Ecto neural progenitor cell (in vitro differentiated cells): ENCODE measurements around the gene SDK1.

Experiments used
- DNase-seq: peaks from one replicate; pipeline ENCODE4 v3.0.0-alpha.2; 2018; ENCODE audit warnings: low spot score

Gene SDK1

DNA sequence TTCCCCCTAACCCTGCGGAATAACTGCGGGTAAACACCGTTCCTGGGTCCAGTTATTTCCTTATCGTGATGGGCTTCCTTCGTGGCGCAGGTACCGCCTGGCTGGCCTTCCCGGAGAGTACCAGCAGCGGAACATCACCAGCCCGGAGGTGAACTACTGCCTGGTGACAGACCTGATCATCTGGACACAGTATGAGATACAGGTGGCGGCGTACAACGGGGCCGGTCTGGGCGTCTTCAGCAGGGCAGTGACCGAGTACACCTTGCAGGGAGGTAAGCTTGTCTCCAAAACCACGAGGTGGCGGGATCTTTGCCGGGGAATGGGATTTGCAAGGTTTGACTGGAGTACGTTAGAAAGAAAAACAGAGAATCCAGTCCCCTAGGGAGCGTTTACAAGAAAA lies 716.0 kb downstream of the SDK1 start:
- peak; percentile 27 for DNase-seq

DNA sequence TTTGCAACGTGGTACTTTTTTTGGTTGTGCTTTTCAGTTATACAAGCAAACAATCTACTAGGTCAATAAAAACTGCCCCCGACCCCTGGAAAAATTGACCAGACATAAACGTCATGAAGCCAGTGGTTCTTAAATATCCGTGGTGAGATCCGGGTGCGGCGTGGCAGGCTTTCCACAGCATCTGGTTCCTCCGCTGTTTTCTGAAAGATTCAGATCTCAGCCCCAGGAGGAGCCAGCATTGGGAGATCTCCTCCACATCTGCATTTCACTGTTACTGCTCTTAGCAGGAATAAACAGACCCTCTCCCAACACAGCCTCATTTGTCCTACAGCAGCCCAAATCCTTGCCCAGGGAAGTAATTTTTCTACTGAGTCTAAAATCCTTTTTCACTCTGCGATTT lies 716.7 kb downstream of the SDK1 start:
- DNase-seq = peak; percentile 9

DNA sequence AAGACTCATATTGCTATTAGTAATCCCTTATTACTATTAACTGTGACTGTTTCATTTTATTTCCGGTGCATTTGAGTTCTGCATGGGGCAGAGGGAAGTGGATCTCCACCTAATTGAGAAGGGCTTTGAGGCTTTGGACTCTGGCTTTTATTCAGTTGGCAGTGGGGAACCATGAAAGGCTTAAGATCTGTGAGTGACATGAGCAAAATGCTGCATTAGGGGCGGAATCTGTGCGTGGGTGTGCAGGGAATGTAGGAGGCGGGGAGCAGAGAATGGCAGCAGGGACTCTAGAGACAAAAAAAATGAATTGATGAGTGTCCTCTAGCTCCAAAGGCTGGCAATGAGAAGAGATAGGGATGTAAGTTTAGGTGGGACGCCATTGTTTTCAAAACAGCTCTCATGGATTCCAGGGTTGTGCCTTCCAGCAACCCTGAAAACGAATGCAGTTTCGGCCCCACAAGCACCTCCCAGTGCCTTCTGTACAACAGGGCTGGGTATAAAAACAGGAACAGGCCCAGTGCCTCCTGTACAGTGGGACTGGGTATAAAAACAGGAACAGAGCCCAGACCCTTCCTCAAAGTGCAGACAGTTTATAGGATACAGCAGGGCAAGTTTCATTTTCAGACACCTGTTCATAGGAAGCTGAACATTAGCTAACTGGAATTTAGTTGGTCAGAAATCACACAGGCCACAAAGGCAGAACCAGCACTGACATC lies 717.7 kb downstream of the SDK1 start:
- DNase-seq = peak; percentile 8

DNA sequence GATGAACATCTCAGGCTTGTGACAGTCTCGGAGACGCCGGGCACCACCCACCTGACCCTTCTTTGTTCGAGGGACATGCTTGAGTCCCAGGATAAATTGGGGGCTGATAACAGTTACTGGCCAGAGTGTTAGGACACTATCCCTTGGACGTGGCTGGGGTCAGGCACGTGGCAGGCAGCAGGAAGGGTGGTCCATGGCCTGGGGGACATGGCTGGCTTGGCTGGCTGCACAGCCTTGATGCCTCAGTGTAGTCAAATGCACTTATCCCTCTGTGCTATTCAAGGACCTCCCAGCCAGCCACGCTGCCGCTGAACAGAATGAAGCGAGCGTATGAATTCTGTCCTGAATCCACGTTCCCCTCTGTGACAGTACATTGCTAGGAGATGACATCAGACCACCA lies 719.0 kb downstream of the SDK1 start:
- DNase-seq = no peak

DNA sequence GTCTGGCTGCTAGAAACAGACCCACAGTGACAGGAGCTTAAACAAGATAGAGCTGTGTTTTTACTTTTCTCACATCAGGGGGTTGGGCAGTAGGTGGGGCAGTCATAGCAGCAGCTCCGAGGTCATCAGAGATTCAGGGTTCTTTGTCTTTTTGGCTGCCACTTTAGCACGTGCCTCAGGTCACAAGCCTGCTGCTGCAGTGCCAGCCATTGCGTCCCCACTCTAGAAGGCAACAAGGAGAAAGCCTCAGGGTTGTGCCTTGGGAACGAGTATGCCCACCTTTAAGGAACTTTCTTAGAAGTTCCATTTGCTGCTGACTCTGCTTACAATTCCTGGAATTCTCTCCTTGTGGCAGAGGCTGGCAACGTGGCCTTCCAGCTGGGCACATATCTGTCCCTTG lies 720.4 kb downstream of the SDK1 start:
- DNase-seq = no peak

DNA sequence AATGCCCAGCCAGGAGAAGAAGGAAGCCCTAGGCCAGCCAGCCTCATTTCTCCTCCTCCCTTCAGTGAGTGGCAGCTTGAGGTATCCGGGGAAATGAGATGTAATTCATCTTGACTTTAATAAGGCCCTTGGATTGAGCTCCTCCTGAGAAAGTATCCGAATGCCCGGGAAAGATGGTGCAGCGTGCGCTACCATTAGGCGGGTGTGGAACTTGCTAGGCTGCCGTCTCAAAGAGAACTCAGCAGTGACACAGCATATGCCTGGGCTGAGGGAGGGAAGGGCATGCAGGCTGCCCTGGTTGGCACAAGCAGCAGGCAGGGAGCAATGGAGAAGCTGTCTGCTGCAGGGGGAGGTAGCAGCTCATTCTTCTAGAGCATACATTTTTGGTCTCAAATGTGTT lies 721.2 kb downstream of the SDK1 start:
- no peak for DNase-seq

DNA sequence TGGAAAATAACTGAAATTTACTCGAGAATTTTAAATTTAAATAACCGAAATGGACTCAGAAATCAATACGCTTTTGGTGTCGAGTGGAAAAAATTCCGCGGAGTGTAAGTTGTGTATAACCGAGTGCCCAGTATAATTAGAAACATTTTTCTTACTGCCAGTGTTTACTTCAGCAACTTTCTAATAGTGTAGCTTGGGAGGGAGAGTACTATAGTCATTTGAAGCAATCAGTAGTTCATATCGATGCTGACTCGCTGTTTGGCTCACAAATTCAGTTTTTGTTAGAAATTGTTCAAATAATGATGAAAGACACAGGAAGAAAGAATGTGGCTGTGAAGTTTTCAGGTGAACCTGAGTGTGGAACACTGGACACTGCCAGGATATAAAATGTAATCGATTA lies 722.5 kb downstream of the SDK1 start:
- no peak for DNase-seq

DNA sequence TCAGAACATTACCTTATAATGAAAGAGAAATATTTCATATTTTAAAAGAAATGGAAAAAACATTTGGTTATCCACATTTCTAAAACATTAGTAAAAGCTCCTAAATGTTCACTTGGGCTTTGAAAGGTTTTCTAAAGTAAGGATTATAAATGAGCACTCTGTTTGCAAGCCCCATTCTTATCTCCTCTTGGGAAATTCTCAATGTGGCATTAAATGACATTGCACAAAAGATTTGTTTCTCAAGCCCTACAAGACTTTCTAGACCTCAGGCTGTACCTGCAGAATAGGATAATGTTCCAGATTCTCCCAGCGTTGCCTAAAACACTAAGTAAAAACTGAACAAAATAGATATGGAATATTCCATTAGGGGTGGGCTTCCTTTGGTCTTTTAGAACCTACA lies 723.1 kb downstream of the SDK1 start:
- no peak for DNase-seq

DNA sequence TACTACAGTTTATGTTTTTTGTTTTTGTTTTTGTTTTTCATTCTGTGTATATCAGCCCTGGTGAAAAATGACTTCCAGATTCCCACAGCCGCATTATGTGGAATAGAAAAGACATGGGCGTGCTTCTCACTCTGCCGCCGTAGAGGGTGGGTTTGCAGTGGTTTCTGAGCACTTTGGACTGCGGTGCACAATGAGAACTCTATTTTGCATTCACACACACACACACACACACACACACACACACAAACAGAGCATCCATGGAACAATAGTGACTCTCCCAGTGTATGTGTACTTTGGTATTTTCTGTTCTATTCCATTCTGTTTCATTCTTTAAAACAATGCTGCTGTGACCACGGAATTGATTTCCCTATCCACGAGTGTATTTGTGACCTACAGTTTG lies 723.8 kb downstream of the SDK1 start:
- DNase-seq = no peak

DNA sequence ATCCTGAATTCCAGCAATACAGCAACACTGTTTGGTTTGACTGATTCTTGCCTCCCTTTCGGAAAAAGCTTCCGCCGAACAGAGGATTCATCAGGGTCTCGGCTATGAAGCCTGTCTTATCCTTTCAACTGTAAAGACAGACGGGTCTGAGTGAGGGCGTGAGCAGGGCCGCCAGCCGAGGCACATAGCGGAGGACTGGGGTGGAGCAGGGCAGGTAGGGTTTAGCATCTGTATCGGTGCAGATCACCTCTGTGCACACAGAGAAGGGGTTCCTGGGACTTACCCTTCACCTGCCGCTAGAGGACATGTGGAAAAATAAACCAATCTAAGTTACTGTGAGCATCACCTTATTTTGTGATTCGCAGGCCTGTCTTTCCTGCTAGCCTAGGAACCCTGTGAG lies 724.2 kb downstream of the SDK1 start:
- no peak for DNase-seq

DNA sequence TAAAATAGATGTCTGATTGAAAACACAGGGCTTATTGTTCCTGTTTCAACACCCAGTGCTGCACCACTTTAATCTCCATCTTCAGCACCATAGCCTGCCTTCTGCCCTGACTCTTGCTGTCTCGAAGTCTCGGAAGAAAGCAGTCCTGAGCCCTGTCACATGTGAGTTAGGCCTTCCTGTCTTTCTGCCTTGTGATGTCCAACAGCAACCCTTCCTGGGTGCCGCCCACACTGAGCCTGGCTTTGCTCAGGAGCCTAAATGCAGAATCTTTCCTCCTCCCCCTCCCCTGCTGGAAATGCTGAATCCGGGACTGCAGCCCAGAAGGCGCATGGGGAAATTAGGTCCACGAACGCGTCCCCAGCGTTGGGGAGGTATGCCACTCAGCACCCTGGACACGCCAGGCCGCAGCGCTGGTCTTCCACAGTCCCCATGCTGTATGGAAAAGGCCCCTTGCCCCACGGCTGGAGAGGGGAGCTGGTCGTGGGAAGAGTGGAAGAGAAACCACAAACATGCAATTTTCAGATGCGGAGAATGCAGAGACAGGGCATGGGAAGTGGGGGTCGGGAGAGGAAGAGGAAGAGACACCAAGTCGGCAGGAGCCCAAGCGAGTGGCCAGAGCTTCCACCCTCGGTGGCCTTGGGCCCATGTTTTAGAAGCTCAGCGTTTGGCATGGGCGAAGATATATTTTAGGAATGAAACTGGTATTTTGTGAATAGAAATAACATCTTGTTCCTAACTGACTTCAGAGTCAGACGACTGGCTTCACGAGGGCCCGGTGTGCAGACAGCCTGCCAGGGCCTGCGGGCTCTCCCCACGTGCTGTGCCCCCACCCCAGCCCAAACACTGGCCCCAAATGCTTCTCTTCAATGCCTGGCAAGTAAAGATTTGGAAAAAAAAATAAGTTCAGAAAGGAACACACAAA lies 724.9 kb downstream of the SDK1 start:
- no peak for DNase-seq

DNA sequence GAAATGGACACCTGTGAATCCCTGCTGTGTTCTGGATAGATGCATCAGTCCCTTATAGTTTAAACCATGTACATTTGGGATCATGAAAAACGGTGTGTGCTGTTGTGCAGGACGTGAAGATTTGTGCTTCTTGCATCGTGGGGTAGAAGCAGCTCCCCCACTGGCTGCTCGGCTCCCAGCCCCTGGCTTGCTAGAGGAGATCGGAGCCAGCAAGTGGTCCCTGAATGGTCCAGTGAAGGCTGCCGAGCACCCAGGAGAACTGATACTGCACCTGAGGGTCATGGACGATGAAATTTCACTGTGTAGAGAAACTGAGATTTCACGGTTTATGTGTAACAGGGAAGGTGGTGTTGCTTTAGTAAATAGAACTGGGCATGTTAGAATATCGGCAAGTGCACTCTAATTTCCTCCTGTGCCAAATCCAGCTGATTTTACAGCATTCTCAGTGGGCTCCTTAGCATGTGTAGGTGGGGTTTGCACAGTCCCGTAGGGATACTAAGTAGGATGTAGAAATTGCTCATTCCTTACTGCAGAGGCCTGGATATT lies 726.0 kb downstream of the SDK1 start:
- no peak for DNase-seq

DNA sequence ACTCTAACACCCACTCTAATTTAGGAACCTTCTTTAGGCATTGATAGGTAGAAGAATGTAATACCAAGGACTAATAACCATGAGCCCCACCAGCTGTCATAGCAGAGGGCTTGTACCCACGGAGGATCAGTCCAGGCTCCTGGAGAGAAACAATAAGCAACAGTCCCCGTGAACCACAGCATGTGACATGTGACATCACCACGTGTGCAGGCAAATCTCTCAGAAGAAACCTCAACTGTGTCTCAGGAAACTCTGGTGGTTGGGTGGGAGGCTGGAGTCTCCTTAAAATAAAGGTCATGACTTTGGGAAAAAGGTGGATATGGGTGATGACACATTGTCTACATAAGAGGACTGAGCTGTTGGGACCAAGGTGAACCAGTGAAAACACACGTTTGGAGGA lies 727.2 kb downstream of the SDK1 start:
- no peak for DNase-seq

DNA sequence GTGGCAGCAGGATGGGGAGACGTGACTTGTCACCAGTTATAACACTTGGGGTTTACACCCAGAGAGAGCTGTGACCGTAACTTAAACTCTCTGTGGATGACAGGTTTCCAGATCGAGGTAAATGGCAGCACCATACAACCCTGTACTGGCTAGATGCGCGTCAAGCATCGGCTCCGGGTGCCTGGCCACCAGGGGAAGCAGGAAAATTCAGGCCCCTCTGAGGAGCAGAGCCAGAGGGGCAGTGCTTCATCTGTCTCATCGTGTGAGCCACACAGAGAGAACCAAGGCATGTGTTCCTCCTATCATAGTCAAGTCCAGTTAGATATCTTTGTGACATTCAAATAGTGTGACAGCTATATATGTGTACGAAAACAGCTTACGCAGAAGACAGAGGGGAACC lies 728.9 kb downstream of the SDK1 start:
- peak; percentile 29 for DNase-seq

DNA sequence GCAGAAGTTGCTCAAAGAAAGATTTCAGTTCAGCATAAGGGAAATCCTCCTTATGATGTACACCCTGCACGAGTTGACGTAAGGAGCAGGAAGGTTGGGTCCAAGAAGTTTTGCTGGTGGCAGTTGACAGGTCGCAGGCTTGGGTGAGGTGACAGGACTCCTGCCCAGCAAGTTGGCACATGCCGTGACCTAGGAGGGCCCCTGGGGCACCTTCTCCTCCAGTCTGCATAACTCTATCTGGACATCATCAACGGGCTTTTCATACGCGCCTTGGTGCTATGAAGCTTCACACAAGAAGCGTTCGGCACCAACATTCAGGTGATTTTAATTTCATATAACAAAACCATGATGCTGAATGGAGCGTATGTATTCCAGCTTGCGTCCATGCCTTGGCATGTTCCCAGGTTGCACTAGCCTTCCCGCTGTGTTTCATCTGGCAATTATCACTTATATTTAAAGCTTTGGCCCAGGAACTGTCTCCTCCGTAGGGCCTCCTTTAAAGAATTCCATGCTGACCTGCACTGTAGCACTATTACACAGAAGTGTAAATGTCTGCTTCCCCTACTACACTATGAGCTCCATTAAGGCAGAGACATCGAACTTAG lies 729.4 kb downstream of the SDK1 start:
- peak; percentile 15 for DNase-seq

DNA sequence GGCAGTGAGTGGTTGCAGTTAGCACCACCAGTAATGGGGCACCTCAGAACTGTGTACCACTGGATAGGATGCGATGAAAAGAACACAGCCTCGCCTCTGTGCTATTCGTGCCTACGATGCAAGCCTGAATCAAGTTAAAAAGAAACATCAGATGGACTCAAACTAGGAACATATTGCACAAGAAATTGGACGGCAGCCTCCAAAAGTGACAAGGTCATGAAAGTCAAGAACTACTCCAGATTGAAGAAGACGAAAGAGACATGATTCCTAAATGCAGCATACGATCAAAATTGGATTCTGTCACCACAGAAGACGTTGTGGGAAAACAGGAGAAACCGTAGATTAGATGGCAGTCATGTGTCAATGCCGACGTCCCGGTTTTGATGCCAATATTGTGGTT lies 732.9 kb downstream of the SDK1 start:
- peak; percentile 15 for DNase-seq

DNA sequence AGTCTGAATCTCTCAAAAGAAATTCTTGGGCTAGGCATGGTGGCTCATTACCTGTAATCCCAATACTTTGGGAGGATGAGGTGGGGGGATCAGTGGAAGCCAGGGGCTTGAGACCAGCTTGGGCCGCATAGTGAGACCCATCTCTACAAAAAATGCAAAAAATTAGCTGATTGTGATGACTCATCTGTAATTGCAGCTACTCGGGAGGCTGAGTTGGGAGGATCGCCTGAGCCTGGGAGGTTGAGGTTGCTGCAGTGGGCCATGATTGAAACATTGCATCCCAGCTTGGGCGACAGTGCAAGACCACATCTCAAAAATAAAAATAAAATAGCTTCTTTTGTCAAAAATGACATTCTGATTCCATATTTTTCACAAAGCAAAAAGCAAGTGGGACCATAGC lies 736.3 kb downstream of the SDK1 start:
- DNase-seq = no peak

DNA sequence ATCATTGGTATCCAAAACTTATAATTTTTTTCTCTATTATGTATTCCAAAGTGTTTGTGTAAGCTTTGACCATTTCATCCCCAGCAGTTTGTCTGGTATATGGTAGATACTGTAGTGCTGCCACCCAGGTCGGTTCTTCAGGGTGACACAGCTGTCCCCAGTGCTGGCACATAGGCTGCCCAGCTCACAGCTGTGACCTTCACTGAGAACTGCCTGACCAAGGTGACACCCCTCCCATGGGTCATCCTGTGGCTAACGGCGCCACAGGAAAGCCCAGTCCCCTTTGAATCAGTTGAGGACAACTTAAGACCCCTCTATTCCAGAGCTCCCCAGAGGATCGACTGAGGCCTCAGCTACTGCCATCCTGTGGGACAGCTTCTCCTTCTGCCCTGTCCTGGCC lies 736.8 kb downstream of the SDK1 start:
- no peak for DNase-seq

DNA sequence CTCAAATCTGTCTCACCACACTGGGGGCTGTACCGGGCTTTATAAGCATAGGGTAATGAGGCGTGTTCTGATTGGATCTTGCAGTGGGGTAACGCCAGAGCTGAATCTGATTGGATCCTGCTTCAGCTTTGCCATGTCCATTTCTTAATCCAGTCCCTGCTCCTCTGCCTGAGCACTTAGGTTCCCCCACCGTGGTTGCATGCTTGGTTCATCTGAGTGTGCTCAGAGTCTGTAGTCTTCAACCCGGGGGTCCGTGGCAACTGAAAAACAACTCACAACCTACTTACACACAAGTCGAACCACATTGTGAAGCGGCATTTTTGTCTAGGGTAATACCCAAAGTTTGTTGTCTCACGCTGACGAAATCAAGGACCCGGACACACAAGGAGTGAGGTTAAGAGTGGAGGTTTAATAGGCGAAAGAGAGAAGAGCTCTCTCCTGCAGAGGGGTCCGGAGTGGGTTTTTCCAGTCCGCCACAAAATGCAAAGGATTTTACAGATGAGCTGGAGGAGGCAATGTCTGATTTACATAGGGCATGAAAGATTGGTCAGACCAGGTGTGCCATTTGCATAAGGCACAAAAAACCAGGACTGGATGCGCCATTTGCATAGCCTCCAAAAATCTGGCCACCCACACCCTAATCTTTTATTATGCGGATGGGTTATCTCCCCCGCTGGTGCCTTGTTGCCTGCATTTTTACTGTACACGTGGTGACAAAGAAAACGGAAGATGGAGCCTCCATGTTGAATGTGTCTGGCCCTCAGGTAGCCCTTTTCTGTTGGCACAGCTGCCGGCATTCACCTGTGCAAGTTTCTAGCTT lies 739.3 kb downstream of the SDK1 start:
- peak; percentile 29 for DNase-seq

DNA sequence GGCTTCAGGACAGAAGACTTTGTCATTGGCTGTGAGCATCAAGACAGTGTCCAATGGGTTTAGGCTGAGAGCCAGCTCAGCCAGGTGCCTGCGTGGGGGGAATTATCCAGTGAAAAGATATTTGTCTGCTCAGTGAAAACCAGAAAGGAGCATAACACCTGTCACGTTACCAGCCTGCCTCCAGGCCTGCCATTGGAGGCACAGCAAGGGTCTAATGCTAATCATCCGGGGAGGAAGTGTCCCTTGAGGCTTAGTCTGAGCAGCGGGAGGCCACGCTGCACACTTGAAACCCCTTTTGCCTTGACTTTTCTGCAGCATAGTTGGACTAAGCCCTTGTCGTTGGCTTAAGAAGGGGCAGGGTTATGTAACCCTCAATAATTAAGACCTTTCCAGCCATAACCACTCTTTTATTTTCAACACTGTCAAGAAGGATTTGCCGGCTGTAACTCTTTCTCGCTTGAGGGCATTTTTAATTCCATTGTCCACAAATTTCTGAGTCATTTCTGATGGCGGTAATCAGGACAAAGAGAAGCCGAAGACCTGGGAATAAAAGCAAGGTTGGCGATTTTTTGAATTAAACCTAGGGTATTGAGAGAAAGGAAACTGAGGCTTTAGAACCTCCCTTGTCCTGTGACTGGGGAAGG lies 741.5 kb downstream of the SDK1 start:
- peak; percentile 38 for DNase-seq

DNA sequence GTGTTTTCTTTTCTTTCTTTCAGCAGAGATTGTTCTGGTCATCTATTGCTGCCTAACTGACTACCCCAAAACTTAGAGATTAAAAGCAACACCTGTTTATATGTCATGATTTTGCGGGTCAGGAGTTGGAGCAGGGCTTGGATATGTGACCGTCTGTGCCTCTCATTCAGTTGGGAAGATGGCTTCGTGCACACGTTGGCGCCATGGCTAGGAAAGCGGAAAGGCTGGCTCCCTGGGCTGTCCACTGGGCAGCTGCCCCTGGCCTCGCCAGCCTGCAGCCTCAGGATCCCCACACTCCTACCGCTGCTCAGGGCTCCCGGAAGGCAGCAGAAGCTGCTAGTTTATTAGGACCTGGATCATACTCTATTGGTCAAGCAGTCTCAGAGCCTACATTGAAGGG lies 742.9 kb downstream of the SDK1 start:
- DNase-seq = peak; percentile 42
